Keratinocyte (primary cell): ENCODE data around the gene SLC26A3.

Experiments used
- CTCF ChIP-seq, 3 experiments: IDR thresholded peaks in 1 of 3; conservative IDR thresholded peaks in 1 of 3; optimal IDR thresholded peaks in 1 of 3; 2 replicates in 2 of 3; 3 replicates in 1 of 3; pipeline versions ENCODE3 to v1.5.1; 2011; ENCODE audit warnings: low read length in 3 of 3, mild to moderate bottlenecking in 3 of 3, moderate library complexity in 2 of 3, control low read depth in 1 of 3, inconsistent platforms in 1 of 3; ENCODE audit not compliant: insufficient read depth in 2 of 3; ENCODE audit errors: extremely low read depth in 1 of 3
- EZH2 ChIP-seq: IDR thresholded peaks from one replicate; pipeline ENCODE4 v1.6.1; 2012; ENCODE audit warnings: inconsistent platforms, mild to moderate bottlenecking, low read length, moderate library complexity

GRCh38 chr7:107785926-107786325, 17.1 kb downstream of the SLC26A3 start:
- no peak for TF ChIP-seq EZH2
- TF ChIP-seq CTCF (optimal IDR thresholded peaks at IDR 0.05 in 1 of 3, IDR thresholded peaks at IDR 0.05 in 1 of 3, conservative IDR thresholded peaks at IDR 0.05 in 1 of 3; ENCODE audit: extremely low read depth in 1 of 3, insufficient read depth in 2 of 3, low read length in 3 of 3): no peak
